Measurements from ENCODE around the gene HBS1L. TPM values are rescaled to one million over a fixed set of nuclear protein-coding genes. Genes with fewer than 3 reads are reported as not detected.

Gene HBS1L
- polyA plus RNA-seq, 5 donors = 47.2 to 81.1 (median 70.7) TPM

GRCh38 chr6:134920422-134920821, 134.2 kb downstream of the HBS1L start:
- DNase-seq = no peak

- no peak for DNase-seq
Measured at GRCh38 chr6:134918418-134918961, 136.1 kb downstream of the HBS1L start.

- no peak for DNase-seq
Measured at GRCh38 chr6:134911547-134911946, 143.1 kb downstream of the HBS1L start.

GRCh38 chr6:134910593-134910935, 144.1 kb downstream of the HBS1L start:
- no peak for DNase-seq

Other genes starting within 250 kb of the HBS1L start
- gene ALDH8A1, start 104.7 kb downstream of the HBS1L start, polyA plus RNA-seq (ENCODE audit: insufficient read depth in 1 of 5, insufficient read length in 5 of 5, low replicate concordance in 1 of 5) = 1 to 10 TPM in 3 of 5 donors, under 1 TPM in 2; 0.63 to 1.2 (median 1.1) TPM
- gene MYB, start 126.5 kb upstream of the HBS1L start, polyA plus RNA-seq (ENCODE audit: insufficient read depth in 1 of 5, insufficient read length in 5 of 5, low replicate concordance in 1 of 5) = 1 to 10 TPM; 3.1 to 5.9 (median 5.0) TPM

Data from right lung (tissue), 5 donors.